ENCODE measurements around the gene TEX29. TPM values are rescaled to one million over a fixed set of nuclear protein-coding genes. Genes with fewer than 3 reads are reported as not detected.
A peak's percentile ranks its signal among the peaks of the same experiment; 100 is the strongest.

Gene TEX29
- total RNA-seq, 1 experiment from 2014 or later = 0.33 TPM

GRCh38 chr13:111325146-111325890 lies 4.9 kb downstream of the TEX29 start:
- Histone ChIP-seq H3K4ac (ENCODE audit: low read depth, low read length) (no peak overlapping the region), H4K20me1 (ENCODE audit: control insufficient read depth, insufficient read depth, insufficient read length) (no peaks in the 10 kb centered on the region), H3K4me2 (ENCODE audit: insufficient read depth, insufficient read length, low read length) (no peak overlapping the region), H3K56ac (ENCODE audit: insufficient read length, low read depth, low read length) (no peak overlapping the region), H4K8ac (replicated peaks; ENCODE audit: insufficient read length, low read depth, low read length) (no peak overlapping the region), H2BK5ac (ENCODE audit: insufficient read length, low read length) (no peak overlapping the region), H4K5ac (ENCODE audit: insufficient read length, low read depth, low read length) (no peak overlapping the region), H2BK120ac (ENCODE audit: low read depth, low read length, poor library complexity, severe bottlenecking) (no peak overlapping the region), H2BK12ac (ENCODE audit: insufficient read length, low read depth, low read length) (no peak overlapping the region), H2BK20ac (ENCODE audit: low read depth, low read length, poor library complexity, severe bottlenecking) (no peak overlapping the region), H3K27me3 (ENCODE audit: insufficient read depth, low read length) (no peaks in the 10 kb centered on the region), H3K23ac (ENCODE audit: insufficient read length, low read depth, low read length) (no peak overlapping the region), H2AK5ac (ENCODE audit: insufficient read length, low read length) (no peak overlapping the region), H3K4me1 (ENCODE audit: insufficient read depth, low read length) (no peaks in the 10 kb centered on the region), H3K79me2 (ENCODE audit: insufficient read depth, low read length) (no peaks in the 10 kb centered on the region), H3T11ph (ENCODE audit: low read length) (no peak overlapping the region), H3K23me2 (ENCODE audit: insufficient read length, low read depth, low read length, poor library complexity, severe bottlenecking) (no peaks in the 10 kb centered on the region), H3K18ac (ENCODE audit: insufficient read length, low read depth, low read length) (no peak overlapping the region), H3K9me3 (ENCODE audit: control insufficient read depth, low read depth, low read length) (no peaks in the 10 kb centered on the region), H2BK15ac (ENCODE audit: low read depth, low read length) (no peak overlapping the region; the same call in 1 of the 2 replicates), H3K27ac (ENCODE audit: insufficient read length, low read depth, low read length) (no peak overlapping the region), H3K79me1 (ENCODE audit: insufficient read depth, low read depth, low read length, poor library complexity, severe bottlenecking) (no peaks in the 10 kb centered on the region), H3K9ac (ENCODE audit: extremely low read depth, insufficient read length, low read length) (no peak overlapping the region), H3K14ac (ENCODE audit: insufficient read depth, low read length) (peak overlapping the region; percentile 41; the same call in 1 of the 2 replicates), H2AFZ (ENCODE audit: low read length) (no peak overlapping the region), H4K91ac (ENCODE audit: insufficient read length, low read depth, low read length) (no peak overlapping the region)
- no peaks in the 10 kb centered on the region; a peak in 1 of 5 replicates for H3K9me3 Mint-ChIP-seq
- H3K36me3 Mint-ChIP-seq (ENCODE audit: insufficient read depth in 1 of 3, low read depth in 3 of 3) = no peaks in the 10 kb centered on the region
- no peak for TF ChIP-seq CTCF (conservative IDR thresholded peaks at IDR 0.05)
- H3K4me3 Mint-ChIP-seq = no peak overlapping the region
- 0 out of 7 replicates have a peak overlapping the region, but pooled peaks of 2 of the 3 experiments have one; percentile 40 to 73 for H3K27ac Mint-ChIP-seq
- no peaks in the 10 kb centered on the region for H3K27me3 Mint-ChIP-seq (ENCODE audit: low read depth)
- H3K4me1 Mint-ChIP-seq = peaks cover 5 to 7% of the 10 kb centered on the region in 2 experiments; a peak in 2 of 4 replicates
- 100% methylated on average over 1 of the region's 28 CpGs for WGBS (ENCODE audit: extremely low coverage, insufficient read length, low lambda C conversion rate)
- DNase-seq = peak; percentile 23
